Ammon's horn (tissue), 1 donor: ENCODE results near the gene LSAMP.

Experiments used
- DNase-seq: peaks from one replicate; pipeline ENCODE4 v3.0.0-alpha.2; 2016; ENCODE audit warnings: low spot score

Gene LSAMP

GRCh38 chr3:116291141-116291540 lies 154.1 kb downstream of the LSAMP start:
- DNase-seq: no peak

DNA sequence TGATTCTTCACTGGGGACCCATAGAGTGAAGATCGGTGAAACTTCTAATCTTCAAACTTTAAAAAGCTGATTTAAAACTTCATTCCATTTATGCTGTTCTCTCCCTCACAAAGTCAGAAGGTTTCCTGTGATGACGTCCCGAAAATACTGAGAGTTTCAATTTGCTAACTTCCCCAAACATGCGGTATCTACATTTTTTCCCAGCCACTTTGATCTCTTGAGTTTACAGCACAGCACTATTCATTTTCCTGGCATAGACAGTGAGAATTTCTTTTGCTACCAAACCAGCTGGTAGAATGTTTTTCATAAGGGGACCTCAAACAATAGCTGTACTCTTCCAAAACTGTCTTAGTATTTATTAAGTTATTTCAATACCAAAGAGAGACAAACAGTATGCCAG lies 156.8 kb downstream of the LSAMP start:
- DNase-seq: no peak

DNA sequence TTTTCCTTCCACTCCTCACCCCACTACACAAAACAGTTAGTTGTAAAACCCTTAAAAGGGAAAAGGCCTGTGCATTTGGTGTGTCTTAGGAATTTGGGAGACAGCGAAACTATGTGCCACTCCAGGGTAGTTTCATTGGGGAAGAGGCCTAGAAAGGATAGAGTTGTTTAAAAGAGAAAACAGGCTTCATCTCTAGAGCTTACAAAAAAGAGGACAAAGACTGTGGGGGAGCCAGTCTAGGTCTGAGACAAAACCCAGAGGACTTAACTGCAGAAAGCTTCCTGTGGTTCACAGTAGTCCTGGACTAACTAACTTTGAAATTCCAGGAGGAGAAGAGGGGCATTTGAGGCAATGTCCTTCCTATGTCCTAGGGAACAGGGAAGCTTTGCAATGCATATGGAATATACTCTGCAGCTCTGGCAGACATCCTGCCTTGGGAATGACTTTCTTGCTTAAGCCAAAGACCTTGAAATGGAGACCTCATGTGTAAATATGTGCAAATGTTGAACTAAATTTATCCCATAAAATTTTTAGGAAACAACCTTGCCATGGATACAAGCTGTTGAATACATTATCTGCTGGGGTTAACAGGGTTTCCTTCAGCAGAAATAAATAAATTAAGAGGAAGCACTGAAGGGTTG lies 159.4 kb downstream of the LSAMP start:
- DNase-seq: no peak

GRCh38 chr3:116281313-116282143 lies 163.8 kb downstream of the LSAMP start:
- no peak for DNase-seq

GRCh38 chr3:116280130-116280740 lies 165.1 kb downstream of the LSAMP start:
- DNase-seq: peak; percentile 72

GRCh38 chr3:116276675-116277074 lies 168.6 kb downstream of the LSAMP start:
- DNase-seq: no peak

GRCh38 chr3:116270056-116270455 lies 175.2 kb downstream of the LSAMP start:
- no peak for DNase-seq

GRCh38 chr3:116267116-116267515 lies 178.2 kb downstream of the LSAMP start:
- DNase-seq: no peak

GRCh38 chr3:116265976-116266584 lies 179.2 kb downstream of the LSAMP start:
- no peak for DNase-seq

GRCh38 chr3:116265320-116265695 lies 180.0 kb downstream of the LSAMP start:
- no peak for DNase-seq

- no peak for DNase-seq
Measured at GRCh38 chr3:116264546-116265319, 180.6 kb downstream of the LSAMP start.

DNA sequence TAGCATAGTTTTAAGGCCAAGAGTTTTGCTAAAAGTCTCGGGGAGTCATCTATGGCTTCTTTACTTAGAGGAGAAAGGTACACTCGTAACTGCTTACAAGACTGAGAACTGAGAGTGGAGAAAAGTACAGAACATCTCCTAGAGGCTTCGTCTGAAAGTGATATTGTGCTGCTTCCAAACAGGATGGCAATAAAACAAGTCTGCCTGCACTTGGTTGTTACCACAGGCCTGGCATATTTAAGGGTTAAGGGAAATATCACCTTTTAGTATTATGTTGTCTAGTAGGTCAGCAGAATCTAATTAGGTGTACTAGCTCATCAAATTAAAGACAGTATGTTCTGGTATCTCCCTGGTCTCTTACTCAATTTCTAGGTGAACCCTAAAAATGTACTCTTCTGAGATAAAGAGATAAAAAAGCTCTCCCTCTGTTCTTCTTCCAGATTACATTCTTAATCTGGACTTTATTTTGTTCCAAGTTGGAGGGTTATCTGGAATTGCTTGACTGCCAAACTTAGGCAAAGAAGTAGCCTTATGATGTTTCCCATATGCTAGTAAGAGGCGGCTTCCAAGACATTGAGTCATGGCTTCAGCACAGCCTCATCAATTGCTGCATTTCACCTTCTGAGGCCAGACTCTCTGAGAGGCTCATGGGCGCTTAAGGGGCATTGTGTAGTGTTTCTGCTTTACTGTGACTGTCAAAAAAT lies 181.3 kb downstream of the LSAMP start:
- no peak for DNase-seq

DNA sequence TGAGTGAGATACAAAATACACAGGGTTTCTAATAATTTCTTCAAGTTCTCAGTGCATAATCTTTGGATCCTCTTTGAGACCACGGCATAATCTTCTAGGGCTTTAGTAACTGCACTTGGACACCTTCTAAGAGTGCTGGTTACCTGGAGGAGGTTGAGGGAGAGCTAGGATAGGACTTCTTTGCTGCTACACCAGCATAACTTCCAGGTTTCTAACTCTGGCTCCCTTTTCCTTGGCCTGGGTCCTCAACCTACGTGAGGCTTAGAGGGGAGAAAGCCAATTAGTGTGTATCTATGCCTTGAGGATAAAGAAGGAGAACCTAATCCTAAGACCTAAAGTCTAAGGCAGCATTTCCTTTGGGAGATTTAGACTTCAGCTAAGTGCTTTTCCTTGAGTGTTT lies 184.8 kb downstream of the LSAMP start:
- no peak for DNase-seq

DNA sequence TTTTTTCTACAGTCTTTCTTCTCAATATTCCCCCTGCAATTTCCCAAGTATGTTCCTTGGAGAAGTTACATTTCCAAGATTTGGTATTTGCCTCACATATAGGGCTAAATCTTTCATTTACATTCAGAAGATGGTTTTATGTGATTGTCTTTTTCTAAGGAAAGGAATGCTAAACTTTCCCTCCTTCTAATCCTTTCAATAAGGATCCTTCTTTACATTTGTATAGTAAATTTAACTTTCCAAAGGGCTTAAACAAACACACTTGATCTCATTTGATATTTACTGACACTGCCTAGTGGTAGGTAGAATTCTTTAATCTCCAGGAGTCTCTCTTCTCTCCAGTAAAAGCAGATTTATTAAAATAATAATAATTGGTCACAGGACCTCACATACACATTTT lies 185.3 kb downstream of the LSAMP start:
- DNase-seq: no peak

DNA sequence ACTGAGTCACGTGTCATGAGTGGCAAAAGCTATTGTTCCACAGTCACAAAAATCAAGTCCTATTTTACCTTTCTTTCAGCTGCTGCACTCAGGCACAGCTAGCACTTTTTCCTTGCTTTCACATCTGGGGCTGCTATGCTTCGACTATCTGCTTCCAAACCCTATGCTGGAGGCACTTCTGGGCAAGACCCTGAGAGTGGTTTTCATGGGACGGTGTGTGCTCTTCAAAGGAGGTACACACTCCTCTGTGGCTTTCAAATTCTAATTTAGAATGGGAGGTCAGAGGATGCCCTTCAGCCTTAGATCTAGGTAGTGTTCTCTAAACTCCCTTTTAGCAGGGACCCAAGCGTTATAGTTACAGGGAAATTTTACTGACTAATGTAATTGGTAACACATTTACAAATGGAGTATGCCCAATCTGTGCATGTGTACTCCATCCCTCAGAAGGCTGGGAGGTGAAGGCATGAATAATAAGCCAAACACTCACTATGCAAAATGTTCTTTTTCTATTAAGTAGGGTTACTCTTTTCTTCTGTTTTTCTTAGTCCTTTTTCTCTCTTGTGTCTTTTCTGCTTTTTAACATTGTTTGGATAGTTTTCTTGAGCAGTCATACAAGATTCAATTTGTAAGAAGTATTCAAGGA lies 188.3 kb downstream of the LSAMP start:
- no peak for DNase-seq

GRCh38 chr3:116254541-116254940 lies 190.7 kb downstream of the LSAMP start:
- no peak for DNase-seq

GRCh38 chr3:116253511-116253910 lies 191.8 kb downstream of the LSAMP start:
- no peak for DNase-seq

GRCh38 chr3:116247605-116248004 lies 197.7 kb downstream of the LSAMP start:
- no peak for DNase-seq

- peak; percentile 57 for DNase-seq
Measured at GRCh38 chr3:116246406-116246980, 198.8 kb downstream of the LSAMP start.

GRCh38 chr3:116242825-116243224 lies 202.5 kb downstream of the LSAMP start:
- no peak for DNase-seq

- DNase-seq: no peak
Measured at GRCh38 chr3:116241677-116242076, 203.6 kb downstream of the LSAMP start.
